WTC11 (cell line): ENCODE results near the gene RPL37. TPM values are rescaled to one million over a fixed set of nuclear protein-coding genes. Genes with fewer than 3 reads are reported as not detected.

Experiments used
- ATAC-seq: fragments of 200-7000 bp; cut with Tn5 transposase; 2 replicates; pipeline ENCODE4 v1.10.0; 2021; ENCODE audit warnings: mild to moderate bottlenecking, moderate library complexity
- CTCF ChIA-PET: fragments of 300-600 bp; sonication (Branson Sonifier 250); formaldehyde crosslinking; loops from one replicate; lab custom pipeline; 2021; ENCODE audit warnings: antibody characterized with exemption; lab: Charles Lee
- POLR2A ChIA-PET: fragments of 350-600 bp; sonication (Branson Sonifier 250); formaldehyde crosslinking; loops from one replicate; lab custom pipeline; 2021; ENCODE audit warnings: antibody characterized with exemption; lab: Charles Lee
- DNase-seq: peaks from one replicate; pipeline ENCODE4 v3.0.0; 2021; ENCODE audit warnings: low spot score
- H3K27ac Mint-ChIP-seq: 2 replicates; pipeline ENCODE4 v1.8.0; 2021; ENCODE audit warnings: mixed read lengths
- H3K27me3 Mint-ChIP-seq: 2 replicates; pipeline ENCODE4 v1.8.0; 2021; ENCODE audit warnings: low read depth, mild to moderate bottlenecking, moderate library complexity, mixed read lengths
- H3K36me3 Mint-ChIP-seq: 2 replicates; pipeline ENCODE4 v1.8.0; 2021; ENCODE audit warnings: mixed read lengths
- H3K4me1 Mint-ChIP-seq: 2 replicates; pipeline ENCODE4 v1.8.0; 2022; ENCODE audit warnings: mixed read lengths
- H3K4me3 Mint-ChIP-seq: 2 replicates; pipeline ENCODE4 v1.8.0; 2021; ENCODE audit warnings: mild to moderate bottlenecking, moderate library complexity, mixed read lengths
- H3K9me3 Mint-ChIP-seq: 2 replicates; pipeline ENCODE4 v1.8.0; 2021; ENCODE audit warnings: mixed read lengths
- ATF1 ChIP-seq: sonication (generic); formaldehyde crosslinking; IDR thresholded peaks from 2 replicates; pipeline ENCODE4 v1.8.1; 2023; ENCODE audit warnings: mild to moderate bottlenecking, moderate library complexity, missing genetic modification reagents
- ATF2 ChIP-seq: sonication (generic); formaldehyde crosslinking; IDR thresholded peaks from 2 replicates; pipeline ENCODE4 v1.8.1; 2022; ENCODE audit warnings: low read depth, missing genetic modification reagents, borderline replicate concordance
- ATF3 ChIP-seq: sonication (generic); formaldehyde crosslinking; conservative IDR thresholded peaks from 2 replicates; pipeline ENCODE4 v1.8.1; 2022; ENCODE audit warnings: mild to moderate bottlenecking, missing genetic modification reagents
- CREB1 ChIP-seq: sonication (generic); formaldehyde crosslinking; IDR thresholded peaks from 2 replicates; pipeline ENCODE4 v1.8.0; 2023; ENCODE audit warnings: mild to moderate bottlenecking, missing genetic modification reagents
- CREM ChIP-seq: sonication (generic); formaldehyde crosslinking; IDR thresholded peaks from 2 replicates; pipeline ENCODE4 v1.8.1; 2022; ENCODE audit warnings: mild to moderate bottlenecking, missing genetic modification reagents, moderate library complexity
- E2F1 ChIP-seq: sonication (generic); formaldehyde crosslinking; IDR thresholded peaks from 2 replicates; pipeline ENCODE4 v1.8.0; 2022; ENCODE audit warnings: mild to moderate bottlenecking, missing genetic modification reagents
- ESRRA ChIP-seq: sonication (generic); formaldehyde crosslinking; IDR thresholded peaks from 2 replicates; pipeline ENCODE4 v1.8.1; 2022; ENCODE audit warnings: mild to moderate bottlenecking, missing genetic modification reagents, borderline replicate concordance
- ETV6 ChIP-seq: sonication (generic); formaldehyde crosslinking; IDR thresholded peaks from 2 replicates; pipeline ENCODE4 v1.8.1; 2022; ENCODE audit warnings: mild to moderate bottlenecking, missing genetic modification reagents
- FOXK1 ChIP-seq: sonication (generic); formaldehyde crosslinking; IDR thresholded peaks from 2 replicates; pipeline ENCODE4 v1.8.0; 2022; ENCODE audit warnings: mild to moderate bottlenecking, moderate library complexity, missing genetic modification reagents
- FOXP4 ChIP-seq: sonication (generic); formaldehyde crosslinking; IDR thresholded peaks from 2 replicates; pipeline ENCODE4 v1.8.0; 2022; ENCODE audit warnings: mild to moderate bottlenecking, missing genetic modification reagents
- IRF1 ChIP-seq: sonication (generic); formaldehyde crosslinking; IDR thresholded peaks from 2 replicates; pipeline ENCODE4 v1.8.0; 2023; ENCODE audit warnings: missing genetic modification reagents
- JUN ChIP-seq: sonication (generic); formaldehyde crosslinking; IDR thresholded peaks from 2 replicates; pipeline ENCODE4 v1.8.0; 2023; ENCODE audit warnings: mild to moderate bottlenecking, missing genetic modification reagents
- NFYB ChIP-seq: sonication (generic); formaldehyde crosslinking; conservative IDR thresholded peaks from 2 replicates; pipeline ENCODE4 v1.8.0; 2022; ENCODE audit warnings: low read depth, missing genetic modification reagents
- NR1H2 ChIP-seq: sonication (generic); formaldehyde crosslinking; IDR thresholded peaks from 2 replicates; pipeline ENCODE4 v1.9.0; 2021; ENCODE audit warnings: mild to moderate bottlenecking, moderate library complexity, missing genetic modification reagents
- SMAD4 ChIP-seq: sonication (generic); formaldehyde crosslinking; IDR thresholded peaks from 2 replicates; pipeline ENCODE4 v1.8.0; 2022; ENCODE audit warnings: mild to moderate bottlenecking, missing genetic modification reagents
- ZBTB21 ChIP-seq: sonication (generic); formaldehyde crosslinking; IDR thresholded peaks from 2 replicates; pipeline ENCODE4 v1.8.1; 2023; ENCODE audit warnings: mild to moderate bottlenecking, missing genetic modification reagents, borderline replicate concordance
- ZNF219 ChIP-seq: sonication (generic); formaldehyde crosslinking; IDR thresholded peaks from 2 replicates; pipeline ENCODE4 v1.8.0; 2023; ENCODE audit warnings: missing genetic modification reagents, mild to moderate bottlenecking, borderline replicate concordance
- ZNF512 ChIP-seq: sonication (generic); formaldehyde crosslinking; IDR thresholded peaks from 2 replicates; pipeline ENCODE4 v1.8.1; 2022; ENCODE audit warnings: missing genetic modification reagents, borderline replicate concordance
- ZSCAN18 ChIP-seq: fragments of 250-450 bp; sonication (Bioruptor Pico); IDR thresholded peaks from 2 replicates; pipeline ENCODE4 v2.1.2; 2022; ENCODE audit warnings: mild to moderate bottlenecking, moderate library complexity
- total RNA-seq: library from RNA; stranded (reverse); gene quantifications from 3 replicates; pipeline ENCODE4 v1.2.3, GENCODE V29; 2021

Gene RPL37
- total RNA-seq, 1 experiment from 2014 or later: 1,405 TPM

GRCh38 chr5:40844565-40844964, 9.5 kb upstream of the RPL37 start:
- Mint-ChIP-seq H3K9me3 (no peaks in the 10 kb centered on the region), H3K4me1 (peaks cover 18% of the 10 kb centered on the region), H3K27me3 (peaks cover 3% of the 10 kb centered on the region; the same call in 1 of the 2 replicates), H3K4me3 (no peak overlapping the region), H3K27ac (no peak overlapping the region), H3K36me3 (no peaks in the 10 kb centered on the region)
- ChIA-PET CTCF (no interaction called here), POLR2A (no interaction called here)
- no peak for ATAC-seq
- TF ChIP-seq ATF3 (CRISPR knock-in tag): no peak
- TF ChIP-seq FOXK1 (CRISPR knock-in tag): no peak
- no peak for TF ChIP-seq NR1H2 (CRISPR knock-in tag)
- DNase-seq: no peak

- H3K27ac Mint-ChIP-seq: no peak overlapping the region
- ATAC-seq: no peak
- H3K36me3 Mint-ChIP-seq: no peaks in the 10 kb centered on the region
- H3K27me3 Mint-ChIP-seq: peaks cover 3% of the 10 kb centered on the region; the same call in 1 of the 2 replicates
- H3K4me3 Mint-ChIP-seq: no peak overlapping the region
- H3K4me1 Mint-ChIP-seq: peaks cover 14% of the 10 kb centered on the region
- TF ChIP-seq ETV6 (CRISPR knock-in tag) (no peak), ZNF512 (CRISPR knock-in tag) (no peak), ZNF219 (CRISPR knock-in tag) (no peak), E2F1 (CRISPR knock-in tag) (no peak), IRF1 (CRISPR knock-in tag) (no peak), ATF2 (CRISPR knock-in tag) (no peak), FOXP4 (no peak), JUN (CRISPR knock-in tag) (no peak)
- TF ChIP-seq, all 79 proteins: peak for 0
- POLR2A ChIA-PET: interaction anchor here (0.6 kb wide), 1 partner anchor 40 kb away, joined by 3 read pairs; no protein-coding TSS in a partner anchor
- CTCF ChIA-PET: interaction anchor here (0.9 kb wide), 1 partner anchor 29 kb away, joined by 3 read pairs; no protein-coding TSS in a partner anchor
- H3K9me3 Mint-ChIP-seq: no peaks in the 10 kb centered on the region
- DNase-seq: no peak
Measured at GRCh38 chr5:40842351-40842750, 7.3 kb upstream of the RPL37 start.

GRCh38 chr5:40841068-40841805, 6.2 kb upstream of the RPL37 start, which contains the start of gene CARD6:
Gene CARD6, plus strand, starts transcription at chr5:40841367. Its CDS starts 16 bp downstream, at chr5:40841383.
- H3K4me1 Mint-ChIP-seq: peaks cover 21% of the 10 kb centered on the region
- H3K4me3 Mint-ChIP-seq: peak within 1 kb of the TSS; percentile 54
- H3K27ac Mint-ChIP-seq: peak within 1 kb of the TSS; percentile 61
- ChIA-PET CTCF (interaction anchor here (0.9 to 1.0 kb wide), 2 partner anchors 30 to 38 kb away, joined by 3 read pairs; no protein-coding TSS in a partner anchor), POLR2A (interaction anchor here (0.6 kb wide), 1 partner anchor 12 kb away, joined by 3 read pairs; no protein-coding TSS in a partner anchor)
- peaks cover 3% of the 10 kb centered on the region; the same call in 1 of the 2 replicates for H3K27me3 Mint-ChIP-seq
- DNase-seq (no peak), ATAC-seq (peak; percentile 74)
- H3K36me3 Mint-ChIP-seq: no peaks in the 10 kb centered on the region
- H3K9me3 Mint-ChIP-seq: no peaks in the 10 kb centered on the region
- TF ChIP-seq ZBTB21 (CRISPR knock-in tag) (no peak), CREM (CRISPR knock-in tag) (no peak), ATF1 (CRISPR knock-in tag) (no peak), NFYB (CRISPR knock-in tag) (no peak), SMAD4 (CRISPR knock-in tag) (no peak), ZSCAN18 (CRISPR knock-in tag) (no peak), CREB1 (CRISPR knock-in tag) (no peak), E2F1 (CRISPR knock-in tag) (no peak), ESRRA (no peak)
